Measurements from ENCODE around the gene ELAC1. TPM values are rescaled to one million over a fixed set of nuclear protein-coding genes. Genes with fewer than 3 reads are reported as not detected.

ELAC1 gene
- total and polyA plus RNA-seq, 9 donors: 2.5 to 14.3 (median 6.4) TPM

- H3K4me3 ChIP-seq: no peak overlapping the region
- DNase-seq: no peak
- no peak for TF ChIP-seq EP300 (IDR thresholded peaks at IDR 0.05)
- H3K36me3 ChIP-seq: no peaks in the 10 kb centered on the region
- peaks cover 2% of the 10 kb centered on the region for H3K4me1 ChIP-seq (ENCODE audit: insufficient read depth)
- 85 to 91% (median 90%) methylated on average over 3 of the region's 3 CpGs for WGBS, 3 donors
- no peaks in the 10 kb centered on the region for H3K27me3 ChIP-seq
- H3K27ac ChIP-seq: no peak overlapping the region
- intact Hi-C loops (cut with DNase I): no loop called here
- no peaks in the 10 kb centered on the region for H3K9me3 ChIP-seq
These were observed 44.6 kb downstream of the ELAC1 start for GRCh38 chr18:51012441-51012840.

GRCh38 chr18:51013259-51013658 is 45.4 kb downstream of the ELAC1 start:
- Histone ChIP-seq H3K36me3 (no peaks in the 10 kb centered on the region), H3K27ac (no peak overlapping the region), H3K4me1 (ENCODE audit: insufficient read depth) (peaks cover 4% of the 10 kb centered on the region), H3K27me3 (no peaks in the 10 kb centered on the region), H3K9me3 (no peaks in the 10 kb centered on the region), H3K4me3 (no peak overlapping the region)
- intact Hi-C loops (cut with DNase I): no loop called here
- TF ChIP-seq POLR2A (IDR thresholded peaks at IDR 0.05) (no peak), CTCF (IDR thresholded peaks at IDR 0.05) (no peak), EP300 (IDR thresholded peaks at IDR 0.05) (no peak)
- WGBS, 3 donors: 96 to 97% (median 97%) methylated on average over 3 of the region's 3 CpGs
- DNase-seq: no peak

DNA sequence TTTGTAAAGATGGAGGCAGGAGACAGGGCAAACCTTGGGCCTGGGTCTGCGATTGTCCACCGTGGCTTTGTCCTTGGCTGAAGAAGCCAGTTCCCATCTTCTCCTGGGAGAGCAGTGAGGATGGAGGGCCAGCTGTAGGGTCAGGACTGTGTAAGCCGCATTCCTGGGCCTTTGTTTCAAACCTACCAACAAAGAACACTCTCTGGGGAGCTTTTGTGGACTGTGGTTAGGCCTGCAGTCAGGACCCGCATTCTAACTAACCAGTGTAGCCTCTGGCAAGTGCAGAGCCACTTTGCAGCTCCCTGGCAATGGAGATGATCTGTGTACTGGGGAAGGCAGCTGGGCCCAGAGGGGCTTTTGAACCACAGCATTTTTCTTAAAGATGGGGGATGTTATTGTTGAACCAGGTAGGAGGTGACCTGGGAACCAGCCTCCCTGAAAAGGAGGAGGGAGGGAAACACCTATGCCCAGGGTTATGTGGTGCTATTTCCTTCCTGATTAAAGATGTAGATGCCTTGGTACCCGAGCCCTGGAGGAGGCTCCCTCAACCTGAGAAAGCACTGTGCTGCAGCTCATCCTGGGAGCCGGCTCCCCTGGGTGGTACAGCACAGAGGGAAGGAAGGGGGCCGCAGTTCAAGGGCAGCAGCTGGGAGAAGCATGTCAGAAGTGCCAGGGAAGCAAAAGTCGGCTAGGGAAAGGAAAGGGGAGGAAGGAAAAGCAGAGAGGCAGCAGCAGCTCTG is 49.5 kb downstream of the ELAC1 start:
- intact Hi-C loops (cut with DNase I): no loop called here
- WGBS, 3 donors: 49 to 64% (median 55%) methylated on average over 8 of the region's 8 CpGs

GRCh38 chr18:51020536-51020935 is 52.7 kb downstream of the ELAC1 start:
- intact Hi-C loops (cut with DNase I): no loop called here
- no peak for DNase-seq
- Histone ChIP-seq H3K9me3 (no peaks in the 10 kb centered on the region), H3K27ac (no peak overlapping the region), H3K4me1 (ENCODE audit: insufficient read depth) (peaks cover 4% of the 10 kb centered on the region), H3K36me3 (no peaks in the 10 kb centered on the region), H3K27me3 (no peaks in the 10 kb centered on the region), H3K4me3 (no peak overlapping the region)
- 85 to 89% (median 87%) methylated on average over 5 of the region's 5 CpGs for WGBS, 3 donors
- TF ChIP-seq POLR2A (IDR thresholded peaks at IDR 0.05): no peak
- TF ChIP-seq CTCF (IDR thresholded peaks at IDR 0.05): no peak
- no peak for TF ChIP-seq EP300 (IDR thresholded peaks at IDR 0.05)

More for the DNA sequence above, 49.5 kb downstream of the ELAC1 start:
- peak in 2 of 5 donors; percentile 33 to 42 for DNase-seq
- Histone ChIP-seq H3K36me3 (no peaks in the 10 kb centered on the region), H3K9me3 (no peaks in the 10 kb centered on the region), H3K4me3 (no peak overlapping the region), H3K27ac (no peak overlapping the region), H3K27me3 (no peaks in the 10 kb centered on the region), H3K4me1 (ENCODE audit: insufficient read depth) (peaks cover 4% of the 10 kb centered on the region)
- TF ChIP-seq EP300 (IDR thresholded peaks at IDR 0.05): no peak
- no peak for TF ChIP-seq CTCF (IDR thresholded peaks at IDR 0.05)
- TF ChIP-seq POLR2A (IDR thresholded peaks at IDR 0.05): no peak

GRCh38 chr18:51021226-51021965 is 53.6 kb downstream of the ELAC1 start:
- intact Hi-C loops (cut with DNase I): no loop called here
- 91 to 92% (median 91%) methylated on average over 5 of the region's 5 CpGs for WGBS, 3 donors
- H3K27me3 ChIP-seq: no peaks in the 10 kb centered on the region
- TF ChIP-seq CTCF (IDR thresholded peaks at IDR 0.05): no peak
- TF ChIP-seq POLR2A (IDR thresholded peaks at IDR 0.05): no peak
- TF ChIP-seq EP300 (IDR thresholded peaks at IDR 0.05): no peak
- peaks cover 5% of the 10 kb centered on the region for H3K4me1 ChIP-seq (ENCODE audit: insufficient read depth)
- H3K36me3 ChIP-seq: no peaks in the 10 kb centered on the region
- no peak overlapping the region for H3K27ac ChIP-seq
- H3K4me3 ChIP-seq: no peak overlapping the region
- no peaks in the 10 kb centered on the region for H3K9me3 ChIP-seq
- no peak for DNase-seq

Measured in ovary (tissue), 9 donors.